K562 (cell line): Measurements from ENCODE around the gene DNAL4. TPM values are rescaled to one million over a fixed set of nuclear protein-coding genes. Genes with fewer than 3 reads are reported as not detected.

Source experiments
- ATAC-seq: fragments of 200-7000 bp; cut with Tn5 transposase; 3 replicates; pipeline ENCODE4 v1.9.1; 2020; ENCODE audit warnings: moderate library complexity
- BruUV-seq: library from RNA; stranded (reverse); fragments of 400-500 nt; replicated peaks from 2 replicates; lab custom pipeline; 2021; lab: Mats Ljungman, UMichigan
- CTCF ChIA-PET: fragments of 300-600 bp; formaldehyde crosslinking; extraction: SDS; loops from one replicate; lab custom pipeline; 2021; ENCODE audit warnings: low intra/inter-chr PET ratio; lab: Yijun Ruan, JAX
- POLR2A ChIA-PET: fragments of 300-600, 350-650 bp; sonication (Branson Sonifier 250); formaldehyde crosslinking; extraction: SDS; loops from one replicate; lab custom pipeline; 2021; ENCODE audit warnings: antibody characterized with exemption, inconsistent platforms; lab: Yijun Ruan, JAX
- DNase-seq, 4 experiments: peaks; one replicate each; pipeline versions ENCODE4 v3.0.0 to v3.0.0-alpha.2; 2011 to 2018; ENCODE audit warnings: low spot score in 3 of 4, mixed read lengths in 3 of 4; ENCODE audit errors: extremely low read depth in 1 of 4
- FAIRE-seq: peaks from 2 replicates; lab custom pipeline; 2011; peaks lifted over from hg19 to GRCh38; lab: Jason Lieb, UNC
- H2AFZ ChIP-seq: 2 replicates; pipeline ENCODE4 v1.6.0; 2011; ENCODE audit warnings: low read depth, low read length, control low read depth, inconsistent platforms
- H3K27ac ChIP-seq: fragments of 200-600 bp; 3 replicates; pipeline ENCODE4 v1.8.0; 2011; ENCODE audit warnings: low read depth, mild to moderate bottlenecking, control low read depth, inconsistent platforms, low read length, moderate library complexity, mixed read lengths; ENCODE audit errors: extremely low read depth
- H3K27me3 ChIP-seq, 2 experiments: fragments of 300-600 bp in 1 of 2; 2 replicates in 1 of 2; 3 replicates in 1 of 2; pipeline versions ENCODE4 v1.6.0 to v1.8.0; 2011; ENCODE audit warnings: inconsistent platforms in 2 of 2, low read length in 2 of 2, mild to moderate bottlenecking in 1 of 2, mixed read lengths in 1 of 2, moderate library complexity in 1 of 2; ENCODE audit not compliant: control insufficient read depth in 2 of 2, insufficient read depth in 2 of 2
- H3K36me3 ChIP-seq: fragments of 300-600 bp; 3 replicates; pipeline ENCODE4 v1.8.0; 2011; ENCODE audit warnings: mild to moderate bottlenecking, low read length, inconsistent platforms; ENCODE audit not compliant: control insufficient read depth, insufficient read depth
- H3K4me1 ChIP-seq, 2 experiments: fragments of 200-600 bp in 1 of 2; replicated peaks in 1 of 2; 2 replicates in 1 of 2; 3 replicates in 1 of 2; pipeline versions ENCODE4 v1.5.1 to v1.8.0; 2011; ENCODE audit warnings: inconsistent platforms in 2 of 2, low read length in 2 of 2, mild to moderate bottlenecking in 1 of 2, mixed read lengths in 1 of 2, moderate library complexity in 1 of 2; ENCODE audit not compliant: control insufficient read depth in 2 of 2, insufficient read depth in 2 of 2
- H3K4me2 ChIP-seq: 2 replicates; pipeline ENCODE4 v1.6.1; 2011; ENCODE audit warnings: low read length, control low read depth, inconsistent platforms, mixed read lengths; ENCODE audit not compliant: insufficient read depth
- H3K4me3 ChIP-seq: fragments of 200-600 bp; sonication (generic), shearing (Covaris generic); 2 replicates; pipeline ENCODE4 v1.5.1; 2016; ENCODE audit warnings: control low read depth, inconsistent platforms
- H3K79me2 ChIP-seq: fragments of 200-600 bp; 3 replicates; pipeline ENCODE4 v1.8.0; 2011; ENCODE audit warnings: low read length, inconsistent platforms; ENCODE audit not compliant: control insufficient read depth, insufficient read depth
- H3K9ac ChIP-seq, 2 experiments: 2 replicates each; pipeline versions ENCODE4 v1.6.0 to v1.6.1; 2011; ENCODE audit warnings: low read depth in 2 of 2, low read length in 2 of 2, control low read depth in 1 of 2, inconsistent platforms in 1 of 2, mild to moderate bottlenecking in 1 of 2, mixed read lengths in 1 of 2; ENCODE audit not compliant: insufficient read depth in 1 of 2
- H3K9me1 ChIP-seq: one replicate; pipeline ENCODE4 v1.6.0; 2011; ENCODE audit warnings: inconsistent platforms, mild to moderate bottlenecking, low read length, moderate library complexity; ENCODE audit not compliant: control insufficient read depth, insufficient read depth
- H3K9me3 ChIP-seq: replicated peaks from 2 replicates; pipeline ENCODE4 v1.5.1; 2011; ENCODE audit warnings: low read depth, low read length, inconsistent platforms; ENCODE audit not compliant: control insufficient read depth, insufficient read depth
- H4K20me1 ChIP-seq: replicated peaks from 2 replicates; pipeline ENCODE4 v1.6.1; 2011; ENCODE audit warnings: low read length, inconsistent platforms, mixed read lengths; ENCODE audit not compliant: control insufficient read depth, insufficient read depth
- AFF4 ChIP-seq: sonication (generic); formaldehyde crosslinking; IDR thresholded peaks from 2 replicates; pipeline ENCODE4 v1.8.0; 2023; ENCODE audit warnings: mild to moderate bottlenecking, missing genetic modification reagents
- CBFA2T2 ChIP-seq: fragments of 450-650 bp; conservative IDR thresholded peaks from 2 replicates; pipeline ENCODE4 v1.6.1; 2017; ENCODE audit warnings: mild to moderate bottlenecking
- GTF2E2 ChIP-seq: fragments of 200-800 bp; sonication (Bioruptor generic); IDR thresholded peaks from 2 replicates; pipeline ENCODE4 v1.6.1; 2016; ENCODE audit warnings: missing genetic modification characterization, missing compliant biosample characterization
- HLTF ChIP-seq: fragments of 450-650 bp; IDR thresholded peaks from 2 replicates; pipeline ENCODE4 v1.6.1; 2016
- MNT ChIP-seq, 2 experiments: fragments of 450-650 bp; conservative IDR thresholded peaks; 2 replicates each; pipeline ENCODE4 v1.6.1; 2017; ENCODE audit warnings: mild to moderate bottlenecking in 2 of 2, moderate library complexity in 2 of 2
- SMAD3 ChIP-seq: fragments of 450-650 bp; formaldehyde crosslinking; conservative IDR thresholded peaks from 2 replicates; pipeline ENCODE4 v1.4.0; 2020; ENCODE audit warnings: mild to moderate bottlenecking
- XRCC4 ChIP-seq: IDR thresholded peaks from one replicate; pipeline ENCODE4 v1.6.1; 2011; ENCODE audit not compliant: insufficient read depth, insufficient read length; ENCODE audit errors: extremely low read depth
- ZNF253 ChIP-seq: fragments of 250-450 bp; sonication (Bioruptor Pico); conservative IDR thresholded peaks from 2 replicates; pipeline ENCODE4 v1.6.1; 2021; ENCODE audit warnings: mild to moderate bottlenecking
- ZNF79 ChIP-seq: fragments of 250-450 bp; sonication (Bioruptor Pico); IDR thresholded peaks from 2 replicates; pipeline ENCODE4 v1.4.0; 2020; ENCODE audit warnings: low read depth, mild to moderate bottlenecking, moderate library complexity
- WGBS: fragments of 100-300 bp; shearing (Covaris generic); methylation state at CpG from one replicate; pipeline ENCODE4 v1.1.6; 2016; ENCODE audit warnings: low coverage, mixed read lengths; ENCODE audit not compliant: insufficient coverage; ENCODE audit errors: missing lambda C conversion rate; 5-methylcytosine and 5-hydroxymethylcytosine counted together
- in situ Hi-C: fragments of 300-500 bp; cut with MboI; formaldehyde crosslinking; loops from 4 replicates; pipeline ENCODE4 v1.15.0; 2018; ENCODE audit warnings: inconsistent platforms, mixed read lengths
- intact Hi-C: fragments of 100-400 bp; cut with micrococcal nuclease; formaldehyde crosslinking; loops from 2 replicates; pipeline ENCODE4 v1.14.2; 2022
- polyA plus RNA-seq, 8 experiments: library from polyadenylated mRNA; depleted of rRNA in 4 of 8; stranded (reverse) in 5 of 8; unstranded in 3 of 8; fragments of >200 nt; fragmentation: Nextera tagmentation in 2 of 8; fragmentation: Illumina TruSeq in 1 of 8; extraction: Ambion mirVana in 2 of 8; extraction: Trizol in 1 of 8; gene quantifications; 2 replicates each; pipeline versions ENCODE4 v1.2.1 to v1.2.3, GENCODE V29; 2011 to 2014; ENCODE audit warnings: inconsistent platforms in 1 of 8, missing spikeins in 1 of 8
- total RNA-seq, 7 experiments: library from RNA; depleted of rRNA in 6 of 7; stranded (reverse); fragments of >200 nt in 6 of 7; fragmentation: Illumina TruSeq in 2 of 7; extraction: Trizol in 2 of 7; gene quantifications; 2 replicates each; pipeline versions ENCODE4 v1.2.1 to v1.2.3, GENCODE V29; 2011 to 2021; ENCODE audit warnings: low replicate concordance in 1 of 7

Gene DNAL4
- total and polyA plus RNA-seq, 9 of the 15 experiments (the other 6 are each of a cell fraction or from before 2014, with no cell fraction given) = 0.20 to 9.4 (median 5.2) TPM

- no peak for TF ChIP-seq SMAD3 (CRISPR knock-in tag)
- TF ChIP-seq HLTF = no peak
- no peak for TF ChIP-seq ZNF253
- TF ChIP-seq, all 486 proteins: peak for 0
Measured at GRCh38 chr22:38786631-38787030, 7.3 kb downstream of the DNAL4 start (continued).

- TF ChIP-seq AFF4 (CRISPR knock-in tag) = no peak
- TF ChIP-seq XRCC4 = no peak
- no peak for TF ChIP-seq GTF2E2 (tag)
- TF ChIP-seq CBFA2T2 = no peak
- no peak for TF ChIP-seq MNT (conservative IDR thresholded peaks at IDR 0.05)
- no peak for TF ChIP-seq ZNF79 (CRISPR knock-in tag)
- CTCF ChIA-PET = no interaction called here
- intact Hi-C loops (no loop called here), in situ Hi-C loops (no loop called here)
- peak overlapping the region in 1 of 2 experiments; percentile 56; a peak in 2 of 4 replicates for H3K9ac ChIP-seq
- POLR2A ChIA-PET = interaction anchor here (0.6 to 1.6 kb wide), 3 partner anchors 10 to 1638 kb away, joined by 3 to 6 read pairs (median 3); partner anchors contain the start of gene NPTXR
- no peaks in the 10 kb centered on the region for H3K9me3 ChIP-seq
- ATAC-seq (no peak), DNase-seq (no peak), FAIRE-seq (no peak)
- no TSS peak for BruUV-seq
- WGBS = 90% methylated on average over 5 of the region's 5 CpGs
- peak overlapping the region; percentile 87 for H3K27ac ChIP-seq
- no peaks in the 10 kb centered on the region for H3K27me3 ChIP-seq
- no peaks in the 10 kb centered on the region for H4K20me1 ChIP-seq
- H2AFZ ChIP-seq = no peak overlapping the region
- no peaks in the 10 kb centered on the region for H3K36me3 ChIP-seq
- peak overlapping the region; percentile 66 for H3K4me2 ChIP-seq
- no peaks in the 10 kb centered on the region for H3K9me1 ChIP-seq
- H3K4me3 ChIP-seq = no peak overlapping the region
- no peaks in the 10 kb centered on the region; the same call in 2 of the 3 replicates for H3K79me2 ChIP-seq
- peaks cover 57 to 63% of the 10 kb centered on the region in 2 experiments for H3K4me1 ChIP-seq
Measured at GRCh38 chr22:38784856-38785255, 9.1 kb downstream of the DNAL4 start.
